NB4 (cell line): Measurements from ENCODE around the gene DCC.

ENCODE experiments used
- CTCF ChIP-seq: IDR thresholded peaks from one replicate; pipeline ENCODE4 v1.5.1; 2012; ENCODE audit warnings: low read depth, low read length
- MAX ChIP-seq: IDR thresholded peaks from 2 replicates; pipeline ENCODE4 v1.6.1; 2011; ENCODE audit warnings: low read depth, low read length
- POLR2A ChIP-seq: IDR thresholded peaks from 2 replicates; pipeline ENCODE4 v1.6.1; 2011; ENCODE audit warnings: mild to moderate bottlenecking; ENCODE audit not compliant: insufficient read length; ENCODE audit errors: extremely low read depth

GRCh38 chr18:52781113-52781512 lies 441.1 kb downstream of the DCC start:
- TF ChIP-seq CTCF (no peak), MAX (no peak), POLR2A (no peak)
